ENCODE results near the gene SLC34A1.
A peak's percentile ranks its signal among the peaks of the same experiment; 100 is the strongest.

The SLC34A1 gene

GRCh38 chr5:177365845-177366527 lies 18.2 kb upstream of the SLC34A1 start:
- H3K27ac ChIP-seq (replicated peaks; ENCODE audit: low read length): peak overlapping the region; percentile 81
- no peak for DNase-seq (ENCODE audit: low spot score)

GRCh38 chr5:177366528-177367322 lies 17.5 kb upstream of the SLC34A1 start:
- Histone ChIP-seq H2BK15ac (ENCODE audit: low read length) (peak overlapping the region; percentile 24), H2BK12ac (ENCODE audit: low read length) (no peak overlapping the region), H3K36me3 (replicated peaks in 1 of 2; ENCODE audit: control insufficient read depth in 2 of 2, insufficient read depth in 2 of 2, low read length in 2 of 2) (no peaks in the 10 kb centered on the region), H3K18ac (ENCODE audit: low read length) (peak overlapping the region; percentile 97), H2AK5ac (ENCODE audit: low read depth, low read length) (peak overlapping the region; percentile 49), H3K27ac (replicated peaks; ENCODE audit: low read length) (peak overlapping the region; percentile 81), H4K91ac (ENCODE audit: low read depth, low read length, poor library complexity) (no peak overlapping the region), H2BK5ac (ENCODE audit: low read length) (peak overlapping the region; percentile 67), H3K79me1 (ENCODE audit: low read depth, low read length) (no peaks in the 10 kb centered on the region), H3K4me3 (ENCODE audit: low read length in 2 of 2) (peak overlapping the region; percentile 52 to 75), H3K27me3 (ENCODE audit: control insufficient read depth in 3 of 3, insufficient read depth in 3 of 3, low read depth in 1 of 3, low read length in 3 of 3) (peaks cover 0 to 24% (median 0%) of the 10 kb centered on the region in 3 experiments), H3K14ac (ENCODE audit: low read length) (no peak overlapping the region), H3K9ac (ENCODE audit: low read depth, low read length, poor library complexity) (peak overlapping the region; percentile 75), H3K4ac (ENCODE audit: low read length) (no peak overlapping the region), H3K4me2 (ENCODE audit: insufficient read depth, low read length, poor library complexity, severe bottlenecking) (peak overlapping the region; percentile 90), H4K8ac (ENCODE audit: low read depth, low read length) (no peak overlapping the region), H3K23ac (ENCODE audit: low read depth, low read length, poor library complexity) (peak overlapping the region; percentile 92), H2BK120ac (ENCODE audit: low read depth, low read length) (peak overlapping the region; percentile 29), H3K4me1 (ENCODE audit: control insufficient read depth in 2 of 2, insufficient read depth in 1 of 2, low read depth in 1 of 2, low read length in 2 of 2) (peaks cover 24 to 27% of the 10 kb centered on the region in 2 donors), H2AFZ (ENCODE audit: low read length) (peak overlapping the region; percentile 96), H3K9me3 (replicated peaks in 1 of 2; ENCODE audit: control insufficient read depth in 2 of 2, insufficient read depth in 1 of 2, low read depth in 1 of 2, low read length in 2 of 2) (peaks cover 0 to 2% of the 10 kb centered on the region in 2 donors)
- DNase-seq (ENCODE audit: low spot score): peak; percentile 87
- no CpG with 5 or more reads among the region's 36 CpGs for WGBS, 2 donors (ENCODE audit: extremely low coverage in 2 of 2, insufficient read length in 2 of 2, insufficient replicate concordance in 1 of 2)

More at GRCh38 chr5:177365845-177366527, 18.2 kb upstream of the SLC34A1 start:
- Histone ChIP-seq H3K9ac (ENCODE audit: low read depth, low read length, poor library complexity) (peak overlapping the region; percentile 46), H3K14ac (ENCODE audit: low read length) (no peak overlapping the region), H2BK120ac (ENCODE audit: low read depth, low read length) (peak overlapping the region; percentile 2), H3K4me1 (ENCODE audit: control insufficient read depth in 2 of 2, insufficient read depth in 1 of 2, low read depth in 1 of 2, low read length in 2 of 2) (peaks cover 19 to 25% of the 10 kb centered on the region in 2 donors), H3K79me1 (ENCODE audit: low read depth, low read length) (no peaks in the 10 kb centered on the region), H2BK12ac (ENCODE audit: low read length) (no peak overlapping the region), H3K27me3 (ENCODE audit: control insufficient read depth in 3 of 3, insufficient read depth in 3 of 3, low read depth in 1 of 3, low read length in 3 of 3) (peaks cover 0 to 28% (median 0%) of the 10 kb centered on the region in 3 experiments), H3K18ac (ENCODE audit: low read length) (peak overlapping the region; percentile 78), H3K4ac (ENCODE audit: low read length) (peak overlapping the region; percentile 4), H3K23ac (ENCODE audit: low read depth, low read length, poor library complexity) (no peak overlapping the region), H4K8ac (ENCODE audit: low read depth, low read length) (no peak overlapping the region), H3K4me2 (ENCODE audit: insufficient read depth, low read length, poor library complexity, severe bottlenecking) (peak overlapping the region; percentile 72), H2BK5ac (ENCODE audit: low read length) (no peak overlapping the region), H3K36me3 (replicated peaks in 1 of 2; ENCODE audit: control insufficient read depth in 2 of 2, insufficient read depth in 2 of 2, low read length in 2 of 2) (no peaks in the 10 kb centered on the region), H4K91ac (ENCODE audit: low read depth, low read length, poor library complexity) (no peak overlapping the region), H3K4me3 (ENCODE audit: low read length in 2 of 2) (peak overlapping the region in 1 of 2 donors; percentile 52), H3K9me3 (replicated peaks in 1 of 2; ENCODE audit: control insufficient read depth in 2 of 2, insufficient read depth in 1 of 2, low read depth in 1 of 2, low read length in 2 of 2) (peaks cover 0 to 2% of the 10 kb centered on the region in 2 donors), H2AFZ (ENCODE audit: low read length) (peak overlapping the region; percentile 96), H2AK5ac (ENCODE audit: low read depth, low read length) (peak overlapping the region; percentile 49), H2BK15ac (ENCODE audit: low read length) (peak overlapping the region; percentile 24)
- WGBS, 2 donors (ENCODE audit: extremely low coverage in 2 of 2, insufficient read length in 2 of 2, insufficient replicate concordance in 1 of 2): no CpG with 5 or more reads among the region's 14 CpGs

GRCh38 chr5:177367323-177367848 lies 16.8 kb upstream of the SLC34A1 start:
- no peaks in the 10 kb centered on the region for H3K79me1 ChIP-seq (ENCODE audit: low read depth, low read length)
- peak overlapping the region; percentile 83 for H3K9ac ChIP-seq (ENCODE audit: low read depth, low read length, poor library complexity)
- no CpG with 5 or more reads among the region's 46 CpGs for WGBS, 2 donors (ENCODE audit: extremely low coverage in 2 of 2, insufficient read length in 2 of 2, insufficient replicate concordance in 1 of 2)
- H4K8ac ChIP-seq (ENCODE audit: low read depth, low read length): peak overlapping the region; percentile 77
- H3K4me1 ChIP-seq (ENCODE audit: control insufficient read depth in 2 of 2, insufficient read depth in 1 of 2, low read depth in 1 of 2, low read length in 2 of 2): peaks cover 21 to 25% of the 10 kb centered on the region in 2 donors
- peaks cover 2 to 5% of the 10 kb centered on the region in 2 donors for H3K36me3 ChIP-seq (replicated peaks in 1 of 2; ENCODE audit: control insufficient read depth in 2 of 2, insufficient read depth in 2 of 2, low read length in 2 of 2)
- H3K4me3 ChIP-seq (ENCODE audit: low read length in 2 of 2): peak overlapping the region; percentile 23 to 73
- H3K23ac ChIP-seq (ENCODE audit: low read depth, low read length, poor library complexity): peak overlapping the region; percentile 96
- no peak for DNase-seq (ENCODE audit: low spot score)
- peak overlapping the region; percentile 95 for H2BK15ac ChIP-seq (ENCODE audit: low read length)
- H2AFZ ChIP-seq (ENCODE audit: low read length): peak overlapping the region; percentile 96
- peak overlapping the region; percentile 96 for H3K18ac ChIP-seq (ENCODE audit: low read length)
- no peak overlapping the region for H2BK120ac ChIP-seq (ENCODE audit: low read depth, low read length)
- H3K9me3 ChIP-seq (replicated peaks in 1 of 2; ENCODE audit: control insufficient read depth in 2 of 2, insufficient read depth in 1 of 2, low read depth in 1 of 2, low read length in 2 of 2): peaks cover 0 to 2% of the 10 kb centered on the region in 2 donors
- peak overlapping the region; percentile 91 for H3K4ac ChIP-seq (ENCODE audit: low read length)
- H3K27ac ChIP-seq (replicated peaks; ENCODE audit: low read length): no peak overlapping the region
- H2BK5ac ChIP-seq (ENCODE audit: low read length): peak overlapping the region; percentile 67
- H2BK12ac ChIP-seq (ENCODE audit: low read length): peak overlapping the region; percentile 87
- peak overlapping the region; percentile 87 for H2AK5ac ChIP-seq (ENCODE audit: low read depth, low read length)
- peaks cover 0 to 21% (median 0%) of the 10 kb centered on the region in 3 experiments for H3K27me3 ChIP-seq (ENCODE audit: control insufficient read depth in 3 of 3, insufficient read depth in 3 of 3, low read depth in 1 of 3, low read length in 3 of 3)
- peak overlapping the region; percentile 51 for H3K14ac ChIP-seq (ENCODE audit: low read length)
- H3K4me2 ChIP-seq (ENCODE audit: insufficient read depth, low read length, poor library complexity, severe bottlenecking): peak overlapping the region; percentile 90
- H4K91ac ChIP-seq (ENCODE audit: low read depth, low read length, poor library complexity): peak overlapping the region; percentile 11

Data from neuronal stem cell (in vitro differentiated cells).